NB4 (cell line): ENCODE results near the gene MTNR1B.

Experiments used
- DNase-seq: peaks from one replicate; pipeline ENCODE4 v3.0.0; 2010; ENCODE audit warnings: low read depth
- H3K4me3 ChIP-seq: one replicate; pipeline ENCODE4 v1.5.1; 2011; ENCODE audit warnings: mild to moderate bottlenecking, low read depth, low read length, moderate library complexity
- MYC ChIP-seq: IDR thresholded peaks from 2 replicates; pipeline ENCODE4 v1.6.1; 2011; ENCODE audit warnings: low read depth, low read length
- POLR2A ChIP-seq: IDR thresholded peaks from 2 replicates; pipeline ENCODE4 v1.6.1; 2011; ENCODE audit warnings: mild to moderate bottlenecking; ENCODE audit not compliant: insufficient read length; ENCODE audit errors: extremely low read depth
- TF ChIP-seq, protein P1 (sequence below): IDR thresholded peaks from one replicate; pipeline ENCODE4 v1.5.1; 2012; ENCODE audit warnings: low read depth, low read length
- TF ChIP-seq, protein P2 (sequence below): IDR thresholded peaks from 2 replicates; pipeline ENCODE4 v1.6.1; 2011; ENCODE audit warnings: low read depth, low read length

Gene MTNR1B

DNA sequence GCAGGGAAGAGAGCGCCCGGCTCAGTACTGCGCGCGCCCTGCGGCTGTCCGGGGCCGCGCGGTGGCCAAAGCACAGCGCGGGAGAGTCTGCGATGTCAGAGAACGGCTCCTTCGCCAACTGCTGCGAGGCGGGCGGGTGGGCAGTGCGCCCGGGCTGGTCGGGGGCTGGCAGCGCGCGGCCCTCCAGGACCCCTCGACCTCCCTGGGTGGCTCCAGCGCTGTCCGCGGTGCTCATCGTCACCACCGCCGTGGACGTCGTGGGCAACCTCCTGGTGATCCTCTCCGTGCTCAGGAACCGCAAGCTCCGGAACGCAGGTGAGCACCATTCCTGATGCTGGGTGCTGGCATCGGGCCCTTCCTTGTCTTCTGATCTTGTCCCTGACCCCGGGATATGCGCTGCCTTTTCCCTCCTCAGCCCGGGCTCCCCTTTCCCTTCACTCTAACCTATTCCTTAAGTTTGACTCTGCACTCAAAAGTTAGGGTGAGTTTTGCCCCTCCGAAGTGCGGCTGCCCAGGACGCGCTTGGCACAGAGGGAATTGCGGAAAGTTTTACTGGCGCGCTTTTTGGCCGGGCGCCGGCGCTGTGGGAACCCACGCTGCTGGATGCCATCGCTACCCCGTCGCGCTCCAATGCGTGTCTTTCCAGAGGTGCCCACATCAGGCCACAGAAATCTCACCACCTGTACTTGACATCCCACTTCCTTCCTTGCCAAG, at the start of gene MTNR1B:
Gene MTNR1B, plus strand, starts transcription at position 18 of the 714 bp plus-strand sequence. Its CDS starts 75 bp downstream, at position 93.
- TF ChIP-seq POLR2A (no peak), MYC (no peak)
- TF ChIP-seq, protein P1, sequence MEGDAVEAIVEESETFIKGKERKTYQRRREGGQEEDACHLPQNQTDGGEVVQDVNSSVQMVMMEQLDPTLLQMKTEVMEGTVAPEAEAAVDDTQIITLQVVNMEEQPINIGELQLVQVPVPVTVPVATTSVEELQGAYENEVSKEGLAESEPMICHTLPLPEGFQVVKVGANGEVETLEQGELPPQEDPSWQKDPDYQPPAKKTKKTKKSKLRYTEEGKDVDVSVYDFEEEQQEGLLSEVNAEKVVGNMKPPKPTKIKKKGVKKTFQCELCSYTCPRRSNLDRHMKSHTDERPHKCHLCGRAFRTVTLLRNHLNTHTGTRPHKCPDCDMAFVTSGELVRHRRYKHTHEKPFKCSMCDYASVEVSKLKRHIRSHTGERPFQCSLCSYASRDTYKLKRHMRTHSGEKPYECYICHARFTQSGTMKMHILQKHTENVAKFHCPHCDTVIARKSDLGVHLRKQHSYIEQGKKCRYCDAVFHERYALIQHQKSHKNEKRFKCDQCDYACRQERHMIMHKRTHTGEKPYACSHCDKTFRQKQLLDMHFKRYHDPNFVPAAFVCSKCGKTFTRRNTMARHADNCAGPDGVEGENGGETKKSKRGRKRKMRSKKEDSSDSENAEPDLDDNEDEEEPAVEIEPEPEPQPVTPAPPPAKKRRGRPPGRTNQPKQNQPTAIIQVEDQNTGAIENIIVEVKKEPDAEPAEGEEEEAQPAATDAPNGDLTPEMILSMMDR = no peak
- TF ChIP-seq, protein P2, sequence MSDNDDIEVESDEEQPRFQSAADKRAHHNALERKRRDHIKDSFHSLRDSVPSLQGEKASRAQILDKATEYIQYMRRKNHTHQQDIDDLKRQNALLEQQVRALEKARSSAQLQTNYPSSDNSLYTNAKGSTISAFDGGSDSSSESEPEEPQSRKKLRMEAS = no peak
- no peak for DNase-seq
- no peak within 1 kb of the TSS for H3K4me3 ChIP-seq

DNA sequence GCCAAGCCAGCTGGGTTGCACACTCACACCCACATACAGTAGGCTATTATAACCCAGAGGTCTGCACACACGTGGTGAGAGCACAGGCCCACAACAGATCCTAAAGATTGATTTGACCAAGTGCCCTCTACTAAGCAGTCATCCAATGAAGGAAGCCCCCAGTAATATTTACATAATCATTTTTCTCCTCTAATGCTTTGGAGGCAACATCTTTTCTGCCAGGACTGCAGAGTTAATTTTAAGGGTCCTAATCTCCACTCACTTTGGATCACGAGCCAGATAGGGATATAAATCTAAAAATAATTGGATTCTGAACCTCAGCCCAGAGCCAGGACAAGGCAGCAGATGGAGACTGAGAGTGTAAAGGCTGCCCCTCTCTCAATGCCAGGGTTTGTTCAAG, 49.1 kb upstream of the MTNR1B start:
- TF ChIP-seq POLR2A (no peak), MYC (no peak)
- TF ChIP-seq, protein P2 = no peak
- TF ChIP-seq, protein P1 = no peak
- H3K4me3 ChIP-seq = no peak overlapping the region
- no peak for DNase-seq

DNA sequence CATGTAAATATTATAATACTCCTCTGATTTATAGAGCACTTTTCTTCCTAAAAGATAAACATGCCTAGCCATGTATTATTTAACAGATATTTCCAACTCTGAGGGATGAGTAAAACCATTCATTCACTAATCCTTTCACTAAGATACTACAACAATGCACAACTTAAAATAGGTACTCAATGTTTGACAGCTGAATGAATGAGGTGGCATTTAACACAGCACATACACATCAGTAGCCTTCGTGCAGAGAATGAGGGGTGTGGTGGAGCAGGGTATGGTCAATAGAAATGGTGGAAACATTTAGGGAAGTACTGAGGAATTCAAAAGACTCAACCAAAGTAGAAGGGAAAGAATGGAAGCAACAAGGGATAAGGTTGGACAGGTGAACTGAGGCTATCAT, 46.7 kb upstream of the MTNR1B start:
- DNase-seq = no peak
- TF ChIP-seq MYC (no peak), POLR2A (no peak)
- TF ChIP-seq, protein P2 = no peak
- TF ChIP-seq, protein P1 = no peak
- H3K4me3 ChIP-seq = no peak overlapping the region

DNA sequence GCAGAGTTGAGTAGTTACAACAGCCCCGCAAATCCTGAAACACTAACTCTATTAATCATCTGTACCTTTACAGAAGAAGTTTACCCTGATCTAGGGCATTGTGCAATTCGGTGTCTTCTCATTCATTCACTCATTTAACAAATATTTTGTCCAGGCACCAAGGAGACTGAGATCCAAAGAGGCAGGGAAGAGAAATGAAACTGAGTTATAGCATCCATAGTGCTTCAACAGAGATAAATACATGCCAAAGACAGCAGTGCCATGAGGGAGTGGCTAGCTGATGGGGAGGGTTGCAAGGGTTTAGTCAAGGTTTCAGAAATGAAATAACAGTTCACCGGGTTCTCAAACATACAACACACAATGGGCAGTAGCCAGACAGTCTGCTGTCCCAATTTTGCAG, 40.2 kb upstream of the MTNR1B start:
- TF ChIP-seq, protein P2 = no peak
- TF ChIP-seq POLR2A (no peak), MYC (no peak)
- TF ChIP-seq, protein P1 = no peak
- no peak for DNase-seq

DNA sequence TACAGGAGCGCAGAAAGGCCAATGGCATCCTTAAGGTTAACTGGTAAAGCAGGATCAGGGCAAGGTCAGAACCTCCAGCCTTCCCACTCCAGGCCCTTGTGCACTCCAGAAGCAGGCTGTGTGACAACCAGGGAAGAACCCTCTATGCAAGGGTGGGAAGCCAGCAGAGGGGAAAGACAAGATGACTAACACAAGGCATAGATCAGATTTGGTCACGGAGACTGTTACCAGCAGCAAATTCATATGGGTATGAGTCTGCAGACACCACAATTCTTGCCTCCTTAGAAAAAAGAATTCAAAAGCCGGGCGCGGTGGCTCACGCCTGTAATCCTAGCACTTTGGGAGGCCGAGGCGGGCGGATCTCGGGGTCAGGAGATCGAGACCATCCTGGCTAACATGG, 39.8 kb upstream of the MTNR1B start:
- TF ChIP-seq POLR2A (no peak), MYC (no peak)
- TF ChIP-seq, protein P1 = no peak
- TF ChIP-seq, protein P2 = no peak
- no peak for DNase-seq
- no peak overlapping the region for H3K4me3 ChIP-seq

More for the DNA sequence above, 40.2 kb upstream of the MTNR1B start:
- H3K4me3 ChIP-seq = no peak overlapping the region

DNA sequence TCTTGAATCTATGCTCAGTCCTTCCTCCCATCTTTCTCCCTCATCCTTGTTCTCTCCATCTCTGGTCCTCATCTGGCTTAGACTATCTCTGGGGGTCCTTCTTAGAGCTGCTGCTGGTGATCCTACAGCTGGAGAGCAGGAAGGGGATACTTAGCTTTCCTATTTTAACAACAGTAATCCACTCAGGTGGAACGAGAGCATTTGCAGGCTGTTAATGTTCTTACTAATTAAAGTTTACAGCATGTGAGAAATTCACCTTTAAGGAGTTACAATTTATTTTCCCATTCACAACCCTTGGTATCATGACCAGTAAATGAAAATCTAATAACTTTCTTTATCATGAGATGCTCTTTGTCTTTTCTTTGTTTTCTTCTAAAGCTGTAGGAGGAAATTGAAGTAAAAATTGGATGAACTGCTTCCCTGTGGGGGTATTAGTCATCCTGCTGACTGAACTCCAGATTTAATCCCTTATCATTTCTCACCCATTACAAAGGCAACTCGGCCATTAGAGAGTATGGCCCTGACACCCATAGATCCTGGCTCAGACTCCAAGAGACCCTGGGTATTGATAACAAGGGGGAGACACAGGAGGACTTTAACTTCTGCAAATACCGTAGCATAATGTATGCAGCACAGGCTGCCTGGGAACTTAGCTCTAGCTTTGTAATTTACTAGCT, 37.6 kb upstream of the MTNR1B start:
- TF ChIP-seq, protein P2 = no peak
- TF ChIP-seq POLR2A (no peak), MYC (no peak)
- TF ChIP-seq, protein P1 = no peak
- DNase-seq = no peak

More for the DNA sequence above, 37.6 kb upstream of the MTNR1B start:
- H3K4me3 ChIP-seq = no peak overlapping the region
